HG02884 (cell line): ENCODE measurements around the gene CAMLG.

Source experiments
- ATAC-seq: cut with Tn5 transposase; IDR thresholded peaks from one replicate; pipeline ENCODE4 v1.9.1; 2021; ENCODE audit warnings: mild to moderate bottlenecking, moderate library complexity; ENCODE audit not compliant: unreplicated experiment

The CAMLG gene

DNA sequence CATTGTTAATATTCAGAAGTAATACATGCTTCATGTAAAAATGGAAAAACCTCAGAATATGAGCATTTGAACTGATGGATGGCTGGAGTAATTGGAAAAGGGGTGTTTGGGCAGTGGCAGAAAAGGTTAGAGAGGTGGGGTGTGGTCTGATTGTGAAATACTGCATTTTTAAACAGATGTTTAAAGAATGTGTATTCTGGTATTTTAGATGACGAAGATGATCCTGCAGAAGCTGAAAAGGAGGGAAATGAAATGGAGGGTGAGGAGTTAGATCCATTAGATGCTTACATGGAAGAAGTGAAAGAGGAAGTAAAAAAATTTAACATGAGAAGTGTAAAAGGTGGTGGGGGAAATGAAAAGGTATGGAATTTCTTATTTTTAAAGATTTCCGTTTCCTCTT lies 39.0 kb downstream of the CAMLG start:
- ATAC-seq = no peak

DNA sequence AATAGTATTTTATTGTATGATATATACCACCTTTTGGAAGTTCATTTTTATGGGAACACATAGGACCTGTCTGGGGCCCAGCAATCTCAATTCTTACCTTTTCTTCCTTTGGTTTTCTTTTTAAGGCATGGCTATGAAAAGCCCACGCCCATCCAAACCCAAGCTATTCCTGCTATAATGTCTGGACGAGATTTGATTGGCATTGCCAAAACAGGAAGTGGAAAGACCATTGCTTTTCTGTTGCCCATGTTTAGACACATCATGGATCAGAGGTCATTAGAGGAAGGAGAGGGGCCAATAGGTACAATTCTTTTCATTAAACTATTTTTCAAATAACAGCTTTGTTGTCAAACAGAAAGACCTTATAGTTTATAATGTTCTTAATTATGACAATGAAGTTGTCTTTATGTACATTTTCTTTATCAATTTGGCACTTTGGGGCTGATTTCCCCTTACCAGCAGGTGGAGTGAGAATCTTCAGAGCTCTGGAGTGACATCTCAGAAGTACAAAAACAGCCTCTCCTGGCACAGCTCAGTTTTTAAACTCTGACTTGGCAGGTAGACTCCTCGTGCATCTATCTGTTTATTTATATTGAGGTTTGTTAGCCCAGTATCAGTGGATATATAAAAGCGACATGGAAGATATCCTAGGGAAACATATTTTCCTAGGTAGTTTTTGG lies 46.0 kb downstream of the CAMLG start:
- no peak for ATAC-seq

DNA sequence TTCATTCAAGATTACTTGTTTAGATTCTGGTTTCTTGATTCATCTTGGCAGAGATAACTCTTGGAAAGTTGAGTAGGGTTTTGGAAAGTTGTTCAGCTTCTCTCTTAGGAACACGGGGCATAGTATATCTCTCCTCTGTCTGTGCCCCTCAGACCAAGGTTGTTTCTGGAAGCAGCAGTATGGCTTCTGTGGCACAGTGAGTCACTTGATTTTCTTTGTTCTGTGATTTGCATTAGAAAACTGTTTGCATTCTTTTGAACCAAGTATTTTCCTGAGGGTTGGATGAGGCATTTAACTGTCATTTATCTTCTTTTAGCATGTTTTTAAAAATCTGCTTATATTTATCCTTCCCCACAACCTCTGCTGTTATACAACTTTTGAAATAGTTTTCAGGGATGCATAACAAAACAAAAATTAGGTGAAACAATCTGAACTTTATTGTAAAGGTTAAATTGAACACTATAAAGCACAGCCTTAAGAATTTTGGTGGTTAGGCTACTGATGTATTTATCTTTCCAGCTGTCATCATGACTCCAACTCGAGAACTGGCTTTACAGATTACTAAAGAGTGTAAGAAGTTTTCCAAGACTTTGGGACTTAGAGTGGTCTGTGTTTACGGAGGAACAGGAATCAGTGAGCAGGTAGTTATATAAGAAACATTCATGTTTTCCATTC lies 46.7 kb downstream of the CAMLG start:
- ATAC-seq = no peak

DNA sequence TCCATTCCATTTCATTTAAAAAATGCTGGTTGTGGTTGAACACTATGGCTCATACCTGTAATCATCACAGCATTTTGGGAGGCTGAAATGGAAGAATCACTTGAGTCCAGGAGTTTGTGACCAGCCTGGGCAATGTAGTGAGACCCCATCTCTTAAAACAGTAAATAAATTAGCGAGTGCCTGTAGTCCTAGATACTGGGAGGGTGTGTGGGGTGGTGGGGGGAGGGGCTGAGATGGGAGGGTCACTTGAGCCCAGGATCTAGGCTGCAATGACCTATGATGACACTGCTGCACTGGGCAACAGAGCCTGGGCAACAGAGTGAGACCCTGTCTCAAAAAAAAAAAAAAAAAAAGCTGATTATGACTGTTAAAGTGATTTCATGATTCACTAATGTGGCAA lies 49.3 kb downstream of the CAMLG start:
- ATAC-seq = no peak

DNA sequence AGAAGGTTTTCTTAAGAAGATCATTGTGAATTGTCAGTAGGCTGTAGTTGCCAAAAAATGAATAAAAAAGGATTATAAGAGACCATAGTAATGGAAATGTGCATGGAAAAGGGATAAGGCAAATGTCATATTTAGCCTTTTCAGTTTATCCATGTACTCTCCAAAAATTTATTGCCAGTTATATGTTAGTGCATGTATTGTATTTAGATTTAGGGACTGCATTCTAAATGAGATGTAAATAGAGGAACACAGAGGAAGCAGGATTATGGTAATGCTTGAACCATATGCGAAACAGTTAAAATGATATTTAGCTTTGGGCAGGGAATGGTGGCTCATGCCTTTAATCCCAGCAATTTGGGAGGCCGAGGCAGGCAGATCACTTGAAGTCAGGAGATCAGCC lies 53.2 kb downstream of the CAMLG start:
- no peak for ATAC-seq

DNA sequence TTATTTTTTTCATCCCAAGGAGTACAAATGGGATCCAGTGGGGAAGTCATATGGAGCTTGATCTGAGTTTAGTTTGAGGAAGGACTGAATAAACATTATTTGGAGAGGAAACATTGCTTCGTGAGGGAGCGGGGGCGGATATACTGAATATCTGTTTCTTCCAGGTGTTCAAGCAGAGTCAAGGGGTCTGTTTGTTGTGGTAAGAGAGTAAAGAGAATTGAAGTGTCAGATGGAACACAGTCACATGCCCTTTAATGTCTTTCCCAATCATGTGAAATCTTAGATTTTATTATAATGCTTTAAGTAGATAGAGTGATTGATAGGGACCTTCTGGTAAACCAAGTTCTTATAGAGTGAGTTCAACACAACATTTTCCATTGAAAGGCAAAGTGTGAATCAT lies 53.9 kb downstream of the CAMLG start:
- ATAC-seq = no peak

DNA sequence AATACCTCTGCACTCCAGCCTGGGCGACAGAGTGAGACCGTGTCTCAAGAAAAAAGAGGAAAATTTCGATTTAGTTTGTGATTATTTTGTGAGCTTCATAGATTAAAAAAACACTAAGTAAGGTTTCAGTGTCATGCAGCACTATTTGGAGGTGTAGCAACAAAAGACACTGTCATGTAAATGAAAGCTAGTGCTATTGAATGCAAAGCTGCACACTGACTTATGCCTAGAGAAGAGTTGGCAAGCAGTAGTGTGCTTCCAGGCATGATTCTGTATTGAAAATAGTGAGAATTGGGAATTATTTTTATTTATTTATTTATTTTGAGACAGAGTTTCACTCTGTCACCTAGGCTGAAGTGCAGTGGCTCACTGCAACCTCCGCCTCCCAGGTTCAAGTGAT lies 54.8 kb downstream of the CAMLG start:
- no peak for ATAC-seq

DNA sequence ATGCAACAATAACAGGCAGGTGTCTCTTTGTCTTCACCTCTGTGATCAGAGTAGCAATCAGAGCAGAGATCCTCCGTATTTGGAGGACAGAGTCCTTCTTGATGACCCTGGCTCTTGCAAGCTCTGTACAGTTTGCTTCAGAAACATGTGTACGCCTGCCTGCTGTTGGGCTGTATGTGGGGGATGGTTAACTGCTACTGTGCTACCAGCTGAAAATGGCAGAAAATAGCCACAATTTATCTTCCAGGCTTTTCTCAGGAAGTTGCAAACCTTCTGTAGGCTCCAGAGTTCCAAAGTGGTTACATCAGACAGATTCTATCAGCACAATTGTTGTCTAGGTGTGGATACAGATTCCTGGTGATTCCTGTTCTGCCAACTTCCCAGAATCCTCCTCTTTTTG lies 55.7 kb downstream of the CAMLG start:
- no peak for ATAC-seq

DNA sequence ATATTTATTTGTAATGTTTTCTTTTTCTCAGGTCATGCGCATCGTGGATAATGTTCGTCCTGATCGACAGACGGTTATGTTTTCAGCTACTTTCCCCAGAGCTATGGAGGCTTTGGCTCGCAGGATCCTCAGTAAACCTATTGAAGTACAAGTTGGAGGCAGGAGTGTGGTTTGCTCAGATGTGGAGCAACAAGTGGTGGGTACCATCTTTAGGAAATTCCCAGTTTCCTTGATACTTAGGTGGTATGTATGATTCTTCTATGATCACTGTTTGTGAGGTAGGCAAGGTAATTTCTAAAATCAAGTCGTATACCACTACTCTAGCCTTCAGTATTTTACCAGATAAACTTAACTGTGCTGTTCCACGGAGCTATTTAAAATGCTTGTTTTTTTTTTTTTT lies 56.5 kb downstream of the CAMLG start:
- ATAC-seq = no peak

DNA sequence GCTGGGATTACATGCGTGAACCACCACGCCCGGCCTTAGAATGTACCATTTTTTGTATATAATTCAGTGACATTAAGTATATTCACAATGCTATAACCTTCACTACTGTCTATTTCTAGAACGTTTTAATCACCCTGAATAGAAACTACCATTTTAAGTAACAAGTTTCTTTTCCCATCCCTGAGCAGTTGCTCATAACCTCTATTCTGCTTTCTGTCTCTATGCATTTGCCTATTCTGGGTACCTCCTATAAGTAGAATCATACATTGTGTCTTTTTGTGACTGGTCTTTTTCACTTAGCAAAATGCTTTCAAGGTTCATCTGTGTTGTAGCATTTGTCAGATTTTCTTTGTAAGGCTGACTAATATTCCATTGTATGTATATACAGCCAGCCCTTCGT lies 60.1 kb downstream of the CAMLG start:
- peak; percentile 54 for ATAC-seq
